H1 (cell line): ENCODE results near the gene C1orf115. TPM values are rescaled to one million over a fixed set of nuclear protein-coding genes. Genes with fewer than 3 reads are reported as not detected.

Experiments
- CTCF ChIA-PET: fragments of 300-600 bp; sonication (Branson Sonifier 250); formaldehyde crosslinking; loops from one replicate; lab custom pipeline; 2021; ENCODE audit not compliant: partially characterized antibody; lab: Charles Lee
- POLR2A ChIA-PET: fragments of 300-600 bp; sonication (Branson Sonifier 250); formaldehyde crosslinking; loops from one replicate; lab custom pipeline; 2021; ENCODE audit warnings: inconsistent platforms; ENCODE audit not compliant: partially characterized antibody; lab: Charles Lee
- DNase-seq, 2 experiments: peaks; one replicate each; pipeline versions ENCODE4 v3.0.0 to v3.0.0-alpha.2; 2010 to 2022; ENCODE audit warnings: low spot score in 2 of 2, low read depth in 1 of 2, mixed read lengths in 1 of 2
- FAIRE-seq: peaks from 2 replicates; lab custom pipeline; 2011; peaks lifted over from hg19 to GRCh38; lab: Jason Lieb, UNC
- H2AFZ ChIP-seq: 2 replicates; pipeline ENCODE4 v1.8.1; 2012; ENCODE audit warnings: low read length, inconsistent platforms
- H2AK5ac ChIP-seq: 2 replicates; pipeline ENCODE4 v1.6.1; 2013; ENCODE audit warnings: low read depth, low read length
- H2BK120ac ChIP-seq: replicated peaks from 2 replicates; pipeline ENCODE3; 2013; ENCODE audit warnings: low read depth, low read length, inconsistent platforms
- H2BK12ac ChIP-seq: 2 replicates; pipeline ENCODE4 v1.6.1; 2013; ENCODE audit warnings: low read depth, low read length
- H2BK15ac ChIP-seq: 2 replicates; pipeline ENCODE4 v1.6.1; 2013; ENCODE audit warnings: low read length
- H2BK20ac ChIP-seq: 2 replicates; pipeline ENCODE4 v1.6.1; 2013; ENCODE audit warnings: low read length
- H2BK5ac ChIP-seq: 2 replicates; pipeline ENCODE4 v1.6.1; 2013; ENCODE audit warnings: low read depth, low read length
- H3K14ac ChIP-seq: 2 replicates; pipeline ENCODE4 v1.6.1; 2013; ENCODE audit warnings: inconsistent platforms; ENCODE audit not compliant: insufficient read length
- H3K18ac ChIP-seq: 2 replicates; pipeline ENCODE4 v1.6.1; 2013; ENCODE audit warnings: low read length; ENCODE audit errors: extremely low read depth
- H3K23ac ChIP-seq: 2 replicates; pipeline ENCODE4 v1.6.1; 2013; ENCODE audit warnings: inconsistent platforms; ENCODE audit not compliant: insufficient read length
- H3K23me2 ChIP-seq: 2 replicates; pipeline ENCODE4 v1.6.1; 2013; ENCODE audit warnings: low read depth, low read length
- H3K27ac ChIP-seq: 2 replicates; pipeline ENCODE4 v1.6.1; 2011; ENCODE audit warnings: low read depth, low read length, inconsistent platforms
- H3K27me3 ChIP-seq, 4 experiments: replicated peaks in 1 of 4; 1 replicate in 1 of 4; 2 replicates in 3 of 4; pipeline versions ENCODE4 v1.6.1 to v1.8.1; 2011 to 2013; ENCODE audit warnings: low read length in 3 of 4, mild to moderate bottlenecking in 3 of 4, inconsistent platforms in 2 of 4, mixed read lengths in 2 of 4, moderate library complexity in 1 of 4; ENCODE audit not compliant: control insufficient read depth in 3 of 4, insufficient read depth in 3 of 4; ENCODE audit errors: extremely low read depth in 1 of 4
- H3K36me3 ChIP-seq, 4 experiments: 2 replicates each; pipeline versions ENCODE4 v1.6.1 to v1.8.1; 2011 to 2013; ENCODE audit warnings: mild to moderate bottlenecking in 4 of 4, low read length in 3 of 4, moderate library complexity in 2 of 4, control low read depth in 1 of 4, inconsistent platforms in 1 of 4; ENCODE audit not compliant: insufficient read depth in 4 of 4, control insufficient read depth in 2 of 4
- H3K4ac ChIP-seq: replicated peaks from 2 replicates; pipeline ENCODE3; 2013; ENCODE audit warnings: low read length, low read depth, mixed read lengths, inconsistent platforms; ENCODE audit not compliant: insufficient read length
- H3K4me1 ChIP-seq, 4 experiments: replicated peaks in 1 of 4; 1 replicate in 1 of 4; 2 replicates in 3 of 4; pipeline versions ENCODE4 v1.6.1 to v1.8.1; 2011 to 2013; ENCODE audit warnings: low read length in 3 of 4, inconsistent platforms in 2 of 4, mixed read lengths in 1 of 4; ENCODE audit not compliant: insufficient read depth in 4 of 4, control insufficient read depth in 3 of 4
- H3K4me2 ChIP-seq, 2 experiments: 2 replicates each; pipeline versions ENCODE4 v1.6.1 to v1.8.1; 2011 to 2013; ENCODE audit warnings: low read depth in 2 of 2, low read length in 2 of 2, control low read depth in 1 of 2, inconsistent platforms in 1 of 2, mild to moderate bottlenecking in 1 of 2; ENCODE audit not compliant: insufficient read depth in 1 of 2
- H3K4me3 ChIP-seq, 4 experiments: fragments of 200-600, 300-600 bp in 1 of 4; sonication (generic), shearing (Covaris generic), sonication (Bioruptor Twin) in 1 of 4; 2 replicates each; pipeline versions ENCODE4 v1.5.1 to v1.8.1; 2011 to 2016; ENCODE audit warnings: low read length in 4 of 4, low read depth in 3 of 4, control low read depth in 2 of 4, inconsistent platforms in 2 of 4, mild to moderate bottlenecking in 2 of 4, mixed read lengths in 1 of 4, moderate library complexity in 1 of 4; ENCODE audit not compliant: insufficient read depth in 2 of 4; ENCODE audit errors: extremely low read depth in 1 of 4
- H3K56ac ChIP-seq: replicated peaks from 2 replicates; pipeline ENCODE3; 2013; ENCODE audit warnings: low read depth, mild to moderate bottlenecking, mixed read lengths, low read length, inconsistent platforms; ENCODE audit not compliant: insufficient read length
- H3K79me1 ChIP-seq: 2 replicates; pipeline ENCODE4 v1.6.1; 2013; ENCODE audit warnings: low read depth, low read length, control low read depth
- H3K79me2 ChIP-seq, 2 experiments: 2 replicates each; pipeline versions ENCODE4 v1.6.1 to v1.8.1; 2012 to 2013; ENCODE audit warnings: low read length in 2 of 2, mild to moderate bottlenecking in 2 of 2, inconsistent platforms in 1 of 2; ENCODE audit not compliant: insufficient read depth in 2 of 2, control insufficient read depth in 1 of 2
- H3K9ac ChIP-seq, 4 experiments: replicated peaks in 1 of 4; 1 replicate in 1 of 4; 2 replicates in 3 of 4; pipeline versions ENCODE4 v1.6.1 to v1.8.1; 2011 to 2013; ENCODE audit warnings: low read depth in 3 of 4, low read length in 3 of 4, control low read depth in 2 of 4, mild to moderate bottlenecking in 2 of 4, moderate library complexity in 2 of 4, inconsistent platforms in 1 of 4; ENCODE audit errors: extremely low read depth in 1 of 4
- H3K9me3 ChIP-seq, 2 experiments: 2 replicates each; pipeline versions ENCODE4 v1.6.1 to v1.8.1; 2012 to 2013; ENCODE audit warnings: mild to moderate bottlenecking in 2 of 2, moderate library complexity in 2 of 2, control low read depth in 1 of 2, inconsistent platforms in 1 of 2, low read depth in 1 of 2, low read length in 1 of 2, mixed read lengths in 1 of 2; ENCODE audit not compliant: insufficient read depth in 2 of 2
- H4K20me1 ChIP-seq, 2 experiments: replicated peaks in 1 of 2; 2 replicates each; pipeline versions ENCODE3 to v1.8.1; 2011 to 2013; ENCODE audit warnings: inconsistent platforms in 2 of 2, low read length in 2 of 2, mild to moderate bottlenecking in 1 of 2; ENCODE audit not compliant: insufficient read depth in 2 of 2, control insufficient read depth in 1 of 2
- H4K5ac ChIP-seq: 2 replicates; pipeline ENCODE4 v1.6.1; 2013; ENCODE audit warnings: low read length, low read depth, mixed read lengths, inconsistent platforms; ENCODE audit not compliant: insufficient read length
- H4K8ac ChIP-seq: 2 replicates; pipeline ENCODE4 v1.8.0; 2013; ENCODE audit warnings: mild to moderate bottlenecking, moderate library complexity, low read length, inconsistent platforms; ENCODE audit not compliant: insufficient read depth; ENCODE audit errors: extremely low read depth
- H4K91ac ChIP-seq: replicated peaks from 2 replicates; pipeline ENCODE3; 2013; ENCODE audit warnings: low read length, mixed read lengths, inconsistent platforms; ENCODE audit not compliant: insufficient read length
- EGR1 ChIP-seq: IDR thresholded peaks from 2 replicates; pipeline ENCODE4 v1.6.1; 2011; ENCODE audit warnings: low read depth, low read length, borderline replicate concordance
- EZH2 ChIP-seq: fragments of 200-600 bp; sonication (generic); IDR thresholded peaks from 2 replicates; pipeline ENCODE4 v1.7.1; 2012; ENCODE audit warnings: low read depth, mild to moderate bottlenecking, moderate library complexity, low read length, inconsistent platforms; ENCODE audit not compliant: severe bottlenecking
- GTF2F1 ChIP-seq: IDR thresholded peaks from 2 replicates; pipeline ENCODE4 v1.6.1; 2012; ENCODE audit warnings: low read depth, low read length, improper control_type of control experiment, borderline replicate concordance
- RNF2 ChIP-seq: fragments of 200-900, 300-1000 bp; sonication (generic); IDR thresholded peaks from 2 replicates; pipeline ENCODE4 v1.7.1; 2016; ENCODE audit warnings: borderline replicate concordance, low read depth, mild to moderate bottlenecking, antibody characterized with exemption, low read length; ENCODE audit not compliant: poor library complexity, severe bottlenecking; ENCODE audit errors: missing control alignments
- WGBS, 2 experiments: shearing (Covaris generic) in 1 of 2; methylation state at CpG; one replicate each; pipeline versions ENCODE4 v1.1.6 to v1.1.7; 2013 to 2015; ENCODE audit warnings: low lambda C conversion rate in 2 of 2, mixed read lengths in 2 of 2, inconsistent platforms in 1 of 2, low coverage in 1 of 2, missing lambda C conversion rate in 1 of 2; ENCODE audit not compliant: insufficient replicate concordance in 2 of 2, insufficient coverage in 1 of 2, insufficient read length in 1 of 2; ENCODE audit errors: extremely low coverage in 1 of 2, missing lambda C conversion rate in 1 of 2; 5-methylcytosine and 5-hydroxymethylcytosine counted together
- polyA plus RNA-seq, 7 experiments: library from polyadenylated mRNA; depleted of rRNA in 3 of 7; stranded (reverse) in 5 of 7; unstranded in 2 of 7; fragments of >200 nt in 5 of 7; fragments of 200-250 nt in 2 of 7; gene quantifications; 1 replicate in 5 of 7; 2 replicates in 1 of 7; 4 replicates in 1 of 7; pipeline versions ENCODE4 v1.2.1 to v1.2.3, GENCODE V29; 2011 to 2013; ENCODE audit warnings: missing spikeins in 2 of 7, mixed read lengths in 2 of 7
- total RNA-seq: library from RNA; stranded (reverse); fragmentation: NEBNext Ultra II Directional; extraction: Animal tissue kit (Norgen Biotek cat#: 25700); gene quantifications from 2 replicates; pipeline ENCODE4 v1.2.1, GENCODE V29; 2021

C1orf115 gene
- total and polyA plus RNA-seq, 2 of the 8 experiments (the other 6 are each of a cell fraction or from before 2014, with no cell fraction given), result 3.5 to 5.6 TPM

GRCh38 chr1:220699044-220699443 lies 8.9 kb downstream of the C1orf115 start:
- H2AFZ ChIP-seq, result no peak overlapping the region
- no peaks in the 10 kb centered on the region for H3K36me3 ChIP-seq
- no peak overlapping the region for H2BK120ac ChIP-seq
- no peaks in the 10 kb centered on the region for H3K79me1 ChIP-seq
- H3K4ac ChIP-seq, result no peak overlapping the region
- H2AK5ac ChIP-seq, result no peak overlapping the region
- H2BK5ac ChIP-seq, result no peak overlapping the region
- no peak overlapping the region for H3K4me3 ChIP-seq
- ChIA-PET CTCF (interaction anchor here (0.6 to 2.7 kb wide), 7 partner anchors 8 to 146 kb away, joined by 3 to 10 read pairs (median 4); no protein-coding TSS in a partner anchor), POLR2A (no interaction called here)
- no peak overlapping the region for H4K8ac ChIP-seq
- no peak overlapping the region for H3K4me2 ChIP-seq
- no peak overlapping the region for H2BK15ac ChIP-seq
- H3K9me3 ChIP-seq, result no peaks in the 10 kb centered on the region
- H3K79me2 ChIP-seq, result no peaks in the 10 kb centered on the region
- H3K18ac ChIP-seq, result no peak overlapping the region
- 88% methylated on average over 3 of the region's 3 CpGs; no CpG with 5 or more reads in 1 of the 2 experiments for WGBS, 2 experiments
- FAIRE-seq, result no peak
- no peak overlapping the region for H3K23ac ChIP-seq
- H3K14ac ChIP-seq, result no peak overlapping the region
- no peak overlapping the region for H2BK12ac ChIP-seq
- DNase-seq, result no peak
- no peak overlapping the region for H3K9ac ChIP-seq
- peaks cover 0 to 8% (median 3%) of the 10 kb centered on the region in 4 experiments; a peak in 4 of 7 replicates for H3K4me1 ChIP-seq
- H4K5ac ChIP-seq, result no peak overlapping the region
- no peak overlapping the region for H3K27ac ChIP-seq
- H4K20me1 ChIP-seq, result no peaks in the 10 kb centered on the region
- H3K23me2 ChIP-seq, result no peaks in the 10 kb centered on the region
- TF ChIP-seq RNF2, result no peak
- TF ChIP-seq EGR1, result no peak
- no peak for TF ChIP-seq GTF2F1
- TF ChIP-seq EZH2, result no peak
- no peak overlapping the region for H2BK20ac ChIP-seq
- no peak overlapping the region for H4K91ac ChIP-seq
- H3K27me3 ChIP-seq, result no peaks in the 10 kb centered on the region
- no peak overlapping the region for H3K56ac ChIP-seq
